HG03280 (cell line): ENCODE results near the gene SRMS.
"Not testable (repeated sequence)": the region's sequence is repeated elsewhere in the genome, so short reads cannot be mapped to it uniquely, and the experiment has no call there.

Experiments
- ATAC-seq: cut with Tn5 transposase; IDR thresholded peaks from one replicate; pipeline ENCODE4 v1.9.1; 2021; ENCODE audit warnings: mild to moderate bottlenecking, moderate library complexity; ENCODE audit not compliant: unreplicated experiment

Gene SRMS

GRCh38 chr20:63566395-63567135 lies 19.0 kb upstream of the SRMS start:
- no peak for ATAC-seq

- ATAC-seq, result no peak
Observed at GRCh38 chr20:63565699-63566335, 18.3 kb upstream of the SRMS start.

GRCh38 chr20:63565021-63565698 lies 17.6 kb upstream of the SRMS start:
- ATAC-seq, result no peak

- ATAC-seq, result no peak
Observed at GRCh38 chr20:63564036-63564810, 16.7 kb upstream of the SRMS start.

- no peak for ATAC-seq
Observed at GRCh38 chr20:63563225-63563935, 15.8 kb upstream of the SRMS start.

- ATAC-seq, result no peak
Observed at GRCh38 chr20:63562461-63563224, 15.1 kb upstream of the SRMS start.

- no peak for ATAC-seq
Observed at GRCh38 chr20:63561624-63562396, 14.3 kb upstream of the SRMS start.

GRCh38 chr20:63560856-63561609 lies 13.5 kb upstream of the SRMS start:
- ATAC-seq, result no peak

- ATAC-seq, result no peak
Observed at GRCh38 chr20:63560333-63560805, 12.8 kb upstream of the SRMS start.

GRCh38 chr20:63559485-63560332 lies 12.2 kb upstream of the SRMS start:
- not testable (repeated sequence) for ATAC-seq

GRCh38 chr20:63558804-63559484 lies 11.4 kb upstream of the SRMS start:
- ATAC-seq, result no peak

- ATAC-seq, result no peak
Observed at GRCh38 chr20:63557481-63557891, 9.9 kb upstream of the SRMS start.

GRCh38 chr20:63556873-63557478 lies 9.4 kb upstream of the SRMS start:
- ATAC-seq, result no peak

GRCh38 chr20:63555661-63556381 lies 8.3 kb upstream of the SRMS start:
- no peak for ATAC-seq

GRCh38 chr20:63554361-63555278 lies 7.1 kb upstream of the SRMS start:
- no peak for ATAC-seq
